ENCODE data around the gene ITGA11.

GRCh38 chr15:68378595-68378994 lies 53.4 kb downstream of the ITGA11 start:
- TF ChIP-seq OSR1 (CRISPR knock-in tag; IDR thresholded peaks at IDR 0.05): no peak
- no peak for TF ChIP-seq CREB5 (CRISPR knock-in tag; IDR thresholded peaks at IDR 0.05; ENCODE audit: low read depth)
- no peak for TF ChIP-seq ZFP3 (CRISPR knock-in tag; IDR thresholded peaks at IDR 0.05)
- no peak for TF ChIP-seq ARNTL (CRISPR knock-in tag; IDR thresholded peaks at IDR 0.05; ENCODE audit: borderline replicate concordance, low read depth)
- TF ChIP-seq PATZ1 (CRISPR knock-in tag; IDR thresholded peaks at IDR 0.05; ENCODE audit: borderline replicate concordance): no peak
- TF ChIP-seq SNAI2 (CRISPR knock-in tag; IDR thresholded peaks at IDR 0.05): no peak
- no peak for TF ChIP-seq CSDC2 (CRISPR knock-in tag; IDR thresholded peaks at IDR 0.05)
- TF ChIP-seq TCF4 (CRISPR knock-in tag; IDR thresholded peaks at IDR 0.05; ENCODE audit: borderline replicate concordance): no peak
- no peak for TF ChIP-seq TOX (CRISPR knock-in tag; IDR thresholded peaks at IDR 0.05; ENCODE audit: borderline replicate concordance)
- TF ChIP-seq RARB (CRISPR knock-in tag; IDR thresholded peaks at IDR 0.05): no peak
- no peak for TF ChIP-seq POU6F1 (CRISPR knock-in tag; IDR thresholded peaks at IDR 0.05; ENCODE audit: borderline replicate concordance, low read depth)
- TF ChIP-seq ESRRG (CRISPR knock-in tag; IDR thresholded peaks at IDR 0.05): no peak
- TF ChIP-seq ZNF8 (CRISPR knock-in tag; IDR thresholded peaks at IDR 0.05): no peak

All from SK-N-SH treated with all-trans-retinoic acid at 6 μM for 48 hours (cell line).